ENCODE measurements around the gene RYR3.

Gene RYR3

DNA sequence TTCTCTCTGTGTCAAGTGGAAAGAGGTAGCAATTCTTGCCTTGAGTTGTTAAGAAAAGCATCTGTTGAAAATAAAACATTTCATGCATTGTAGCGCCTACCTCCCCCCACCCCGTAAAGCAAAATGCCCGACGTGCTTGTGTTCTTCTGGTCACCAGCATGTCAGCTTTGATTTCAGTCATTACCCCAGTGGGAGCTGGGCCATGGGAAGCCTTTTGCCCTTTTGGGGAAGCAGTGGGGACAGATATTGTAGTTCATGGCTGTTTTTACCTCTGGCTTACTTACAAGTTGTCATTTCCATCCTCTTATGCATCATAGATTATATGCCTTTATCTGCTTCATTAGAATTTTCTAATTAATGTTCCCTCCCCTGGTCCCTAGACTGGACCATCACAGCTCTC is 328.7 kb downstream of the RYR3 start:
- no peak overlapping the region for H3K9ac ChIP-seq (ENCODE audit: low read length)
- no peaks in the 10 kb centered on the region for H4K20me1 ChIP-seq (ENCODE audit: insufficient read depth, low read length)
- no peak overlapping the region for H2AFZ ChIP-seq (ENCODE audit: low read depth, low read length)
- no peaks in the 10 kb centered on the region for H3K9me3 ChIP-seq (ENCODE audit: insufficient read depth, low read length)
- peaks cover 79% of the 10 kb centered on the region for H3K27me3 ChIP-seq (ENCODE audit: low read depth, low read length)
- no peaks in the 10 kb centered on the region for H3K36me3 ChIP-seq (replicated peaks; ENCODE audit: low read depth, low read length)
- H3K4me3 ChIP-seq (ENCODE audit: low read length): no peak overlapping the region
- H3K4me1 ChIP-seq (ENCODE audit: low read length): 0 out of 2 replicates have a peak, but pooled peaks cover 2% of the 10 kb centered on the region
- no peak for TF ChIP-seq EZH2phosphoT487 (IDR thresholded peaks at IDR 0.05; ENCODE audit: low read depth)
- TF ChIP-seq, protein P1, sequence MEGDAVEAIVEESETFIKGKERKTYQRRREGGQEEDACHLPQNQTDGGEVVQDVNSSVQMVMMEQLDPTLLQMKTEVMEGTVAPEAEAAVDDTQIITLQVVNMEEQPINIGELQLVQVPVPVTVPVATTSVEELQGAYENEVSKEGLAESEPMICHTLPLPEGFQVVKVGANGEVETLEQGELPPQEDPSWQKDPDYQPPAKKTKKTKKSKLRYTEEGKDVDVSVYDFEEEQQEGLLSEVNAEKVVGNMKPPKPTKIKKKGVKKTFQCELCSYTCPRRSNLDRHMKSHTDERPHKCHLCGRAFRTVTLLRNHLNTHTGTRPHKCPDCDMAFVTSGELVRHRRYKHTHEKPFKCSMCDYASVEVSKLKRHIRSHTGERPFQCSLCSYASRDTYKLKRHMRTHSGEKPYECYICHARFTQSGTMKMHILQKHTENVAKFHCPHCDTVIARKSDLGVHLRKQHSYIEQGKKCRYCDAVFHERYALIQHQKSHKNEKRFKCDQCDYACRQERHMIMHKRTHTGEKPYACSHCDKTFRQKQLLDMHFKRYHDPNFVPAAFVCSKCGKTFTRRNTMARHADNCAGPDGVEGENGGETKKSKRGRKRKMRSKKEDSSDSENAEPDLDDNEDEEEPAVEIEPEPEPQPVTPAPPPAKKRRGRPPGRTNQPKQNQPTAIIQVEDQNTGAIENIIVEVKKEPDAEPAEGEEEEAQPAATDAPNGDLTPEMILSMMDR (IDR thresholded peaks at IDR 0.05; ENCODE audit: low read depth, low read length): no peak
- H3K79me2 ChIP-seq (ENCODE audit: low read length): no peaks in the 10 kb centered on the region
- H3K27ac ChIP-seq (ENCODE audit: low read length): no peak overlapping the region
- no peak overlapping the region for H3K4me2 ChIP-seq (ENCODE audit: low read length)

DNA sequence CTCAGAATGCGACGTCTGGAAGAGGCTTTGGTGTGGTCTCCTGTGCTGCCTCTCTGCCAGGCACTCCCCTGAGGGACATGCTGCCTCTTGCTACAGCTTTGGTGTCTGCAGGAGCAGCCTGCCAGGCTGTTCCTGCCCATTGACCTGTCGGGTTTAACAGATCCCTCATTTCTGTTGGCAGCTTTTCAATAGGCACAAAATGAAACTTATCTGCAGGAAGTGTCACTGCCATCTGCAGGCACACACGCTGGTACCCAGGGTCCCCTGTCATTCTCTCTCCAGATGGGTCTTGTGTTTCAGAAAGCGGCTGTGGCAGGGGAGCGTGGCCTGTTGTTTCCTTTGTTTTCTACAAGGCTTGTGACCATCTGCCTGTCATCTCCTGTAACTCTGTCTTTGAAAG is 329.2 kb downstream of the RYR3 start:
- H4K20me1 ChIP-seq (ENCODE audit: insufficient read depth, low read length): no peaks in the 10 kb centered on the region
- H3K4me1 ChIP-seq (ENCODE audit: low read length): 0 out of 2 replicates have a peak, but pooled peaks cover 2% of the 10 kb centered on the region
- H3K27ac ChIP-seq (ENCODE audit: low read length): no peak overlapping the region
- H3K4me3 ChIP-seq (ENCODE audit: low read length): no peak overlapping the region
- no peaks in the 10 kb centered on the region for H3K36me3 ChIP-seq (replicated peaks; ENCODE audit: low read depth, low read length)
- H3K9me3 ChIP-seq (ENCODE audit: insufficient read depth, low read length): no peaks in the 10 kb centered on the region
- no peak overlapping the region for H3K9ac ChIP-seq (ENCODE audit: low read length)
- H3K27me3 ChIP-seq (ENCODE audit: low read depth, low read length): peaks cover 76% of the 10 kb centered on the region
- H3K79me2 ChIP-seq (ENCODE audit: low read length): no peaks in the 10 kb centered on the region
- TF ChIP-seq, protein P1 (IDR thresholded peaks at IDR 0.05; ENCODE audit: low read depth, low read length): no peak
- no peak for TF ChIP-seq EZH2phosphoT487 (IDR thresholded peaks at IDR 0.05; ENCODE audit: low read depth)
- no peak overlapping the region for H2AFZ ChIP-seq (ENCODE audit: low read depth, low read length)
- no peak overlapping the region for H3K4me2 ChIP-seq (ENCODE audit: low read length)

DNA sequence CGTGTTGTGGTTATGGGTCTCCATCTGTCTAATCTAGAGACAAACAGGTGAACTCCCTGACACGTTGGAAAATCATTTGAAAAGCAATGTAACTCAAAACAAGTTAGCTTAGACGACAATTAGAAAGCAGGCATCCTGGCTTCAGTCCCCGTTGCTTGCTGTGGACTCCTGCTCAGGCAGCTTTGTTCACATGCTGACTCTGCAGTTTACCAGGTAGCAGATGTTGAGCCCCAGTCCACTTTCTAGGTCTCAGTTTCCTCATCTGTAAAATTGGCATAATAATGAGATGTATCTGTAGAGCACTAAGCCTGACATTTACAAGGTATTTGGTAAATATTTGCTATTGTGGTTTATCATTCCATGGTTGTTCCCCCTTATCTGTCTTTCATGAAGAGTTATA is 330.3 kb downstream of the RYR3 start:
- 0 out of 2 replicates have a peak, but pooled peaks cover 2% of the 10 kb centered on the region for H3K4me1 ChIP-seq (ENCODE audit: low read length)
- no peaks in the 10 kb centered on the region for H3K79me2 ChIP-seq (ENCODE audit: low read length)
- H3K9ac ChIP-seq (ENCODE audit: low read length): no peak overlapping the region
- TF ChIP-seq EZH2phosphoT487 (IDR thresholded peaks at IDR 0.05; ENCODE audit: low read depth): no peak
- TF ChIP-seq, protein P1 (IDR thresholded peaks at IDR 0.05; ENCODE audit: low read depth, low read length): no peak
- no peak overlapping the region for H3K4me2 ChIP-seq (ENCODE audit: low read length)
- no peak overlapping the region for H2AFZ ChIP-seq (ENCODE audit: low read depth, low read length)
- peaks cover 72% of the 10 kb centered on the region for H3K27me3 ChIP-seq (ENCODE audit: low read depth, low read length)
- H3K36me3 ChIP-seq (replicated peaks; ENCODE audit: low read depth, low read length): no peaks in the 10 kb centered on the region
- H4K20me1 ChIP-seq (ENCODE audit: insufficient read depth, low read length): no peaks in the 10 kb centered on the region
- no peaks in the 10 kb centered on the region for H3K9me3 ChIP-seq (ENCODE audit: insufficient read depth, low read length)
- H3K27ac ChIP-seq (ENCODE audit: low read length): no peak overlapping the region
- H3K4me3 ChIP-seq (ENCODE audit: low read length): no peak overlapping the region

DNA sequence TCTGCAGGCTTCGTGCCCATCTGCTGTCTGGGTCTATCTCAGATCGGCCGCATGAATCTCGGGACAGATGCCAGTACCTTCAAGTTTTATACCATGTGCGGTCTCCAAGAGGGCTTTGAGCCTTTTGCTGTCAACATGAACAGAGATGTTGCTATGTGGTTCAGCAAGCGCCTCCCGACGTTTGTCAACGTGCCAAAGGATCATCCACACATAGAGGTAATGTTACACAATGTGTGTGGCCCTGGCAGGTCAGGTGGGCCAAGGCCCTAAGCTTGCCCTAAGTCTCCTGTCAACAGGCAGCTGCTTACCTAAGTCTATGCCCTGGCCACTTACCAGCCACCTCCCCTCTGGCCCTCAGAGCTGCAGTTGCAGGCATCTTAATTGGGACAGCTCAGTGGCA is 333.5 kb downstream of the RYR3 start:
- Histone ChIP-seq H3K27ac (ENCODE audit: low read length) (no peak overlapping the region), H3K4me1 (ENCODE audit: low read length) (no peaks in the 10 kb centered on the region), H3K27me3 (ENCODE audit: low read depth, low read length) (peaks cover 79% of the 10 kb centered on the region), H2AFZ (ENCODE audit: low read depth, low read length) (no peak overlapping the region), H4K20me1 (ENCODE audit: insufficient read depth, low read length) (no peaks in the 10 kb centered on the region), H3K9ac (ENCODE audit: low read length) (no peak overlapping the region), H3K9me3 (ENCODE audit: insufficient read depth, low read length) (no peaks in the 10 kb centered on the region), H3K4me2 (ENCODE audit: low read length) (no peak overlapping the region), H3K36me3 (replicated peaks; ENCODE audit: low read depth, low read length) (no peaks in the 10 kb centered on the region), H3K79me2 (ENCODE audit: low read length) (no peaks in the 10 kb centered on the region), H3K4me3 (ENCODE audit: low read length) (no peak overlapping the region)
- no peak for TF ChIP-seq EZH2phosphoT487 (IDR thresholded peaks at IDR 0.05; ENCODE audit: low read depth)

DNA sequence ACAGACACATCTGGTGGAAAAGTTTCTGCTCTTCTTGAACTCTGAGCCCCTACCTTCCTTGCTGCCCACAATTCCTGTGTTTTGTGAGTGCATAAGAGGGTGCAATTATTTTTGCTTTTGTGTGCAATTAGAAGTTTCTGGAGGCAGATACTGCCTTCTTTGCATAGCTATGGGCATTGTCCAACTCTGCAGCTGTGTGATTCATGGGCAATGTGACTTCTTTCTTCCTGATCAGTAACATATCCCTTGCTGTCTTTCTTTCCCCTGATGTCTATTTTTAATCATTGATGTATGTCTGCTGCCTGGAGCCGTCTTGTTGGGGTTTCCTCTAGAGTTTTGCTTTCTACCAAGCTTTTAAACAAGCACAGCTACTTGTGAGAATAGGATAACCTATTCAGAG is 336.0 kb downstream of the RYR3 start:
- no peak for TF ChIP-seq EZH2phosphoT487 (IDR thresholded peaks at IDR 0.05; ENCODE audit: low read depth)
- TF ChIP-seq, protein P1 (IDR thresholded peaks at IDR 0.05; ENCODE audit: low read depth, low read length): no peak
- Histone ChIP-seq H4K20me1 (ENCODE audit: insufficient read depth, low read length) (no peaks in the 10 kb centered on the region), H3K9me3 (ENCODE audit: insufficient read depth, low read length) (no peaks in the 10 kb centered on the region), H3K27ac (ENCODE audit: low read length) (no peak overlapping the region), H3K27me3 (ENCODE audit: low read depth, low read length) (peaks cover 72% of the 10 kb centered on the region), H3K9ac (ENCODE audit: low read length) (no peak overlapping the region), H3K4me1 (ENCODE audit: low read length) (no peaks in the 10 kb centered on the region), H3K79me2 (ENCODE audit: low read length) (no peaks in the 10 kb centered on the region), H3K4me3 (ENCODE audit: low read length) (no peak overlapping the region), H3K4me2 (ENCODE audit: low read length) (no peak overlapping the region), H3K36me3 (replicated peaks; ENCODE audit: low read depth, low read length) (no peaks in the 10 kb centered on the region), H2AFZ (ENCODE audit: low read depth, low read length) (no peak overlapping the region)

Data from OCI-LY3 (cell line).